Measurements from ENCODE around the gene ZCCHC4.

ZCCHC4 gene, protein sequence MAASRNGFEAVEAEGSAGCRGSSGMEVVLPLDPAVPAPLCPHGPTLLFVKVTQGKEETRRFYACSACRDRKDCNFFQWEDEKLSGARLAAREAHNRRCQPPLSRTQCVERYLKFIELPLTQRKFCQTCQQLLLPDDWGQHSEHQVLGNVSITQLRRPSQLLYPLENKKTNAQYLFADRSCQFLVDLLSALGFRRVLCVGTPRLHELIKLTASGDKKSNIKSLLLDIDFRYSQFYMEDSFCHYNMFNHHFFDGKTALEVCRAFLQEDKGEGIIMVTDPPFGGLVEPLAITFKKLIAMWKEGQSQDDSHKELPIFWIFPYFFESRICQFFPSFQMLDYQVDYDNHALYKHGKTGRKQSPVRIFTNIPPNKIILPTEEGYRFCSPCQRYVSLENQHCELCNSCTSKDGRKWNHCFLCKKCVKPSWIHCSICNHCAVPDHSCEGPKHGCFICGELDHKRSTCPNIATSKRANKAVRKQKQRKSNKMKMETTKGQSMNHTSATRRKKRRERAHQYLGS
- long read RNA-seq, transcript ZCCHC4-201 (13 exons, 2,785 nt), result major isoform, 47 of 96 reads
- long read RNA-seq, partial matches to known transcripts, result 32 of 96 reads
- long read RNA-seq, other reads (novel, unspliced or antisense), result 16 of 96 reads

- Histone ChIP-seq H3K27me3 (ENCODE audit: insufficient read depth, poor library complexity, severe bottlenecking) (no peaks in the 10 kb centered on the region), H3K27ac (replicated peaks) (peak within 1 kb of the TSS; percentile 79), H3K4me3 (replicated peaks; ENCODE audit: insufficient read depth, low read length) (peak within 1 kb of the TSS; percentile 90)
- peak; percentile 83 to 87 for DNase-seq (ENCODE audit: low read depth in 1 of 2, low spot score in 1 of 2)
- TF ChIP-seq GABPA (IDR thresholded peaks at IDR 0.05; ENCODE audit: low read depth) (no peak), SPI1 (IDR thresholded peaks at IDR 0.05; ENCODE audit: borderline replicate concordance, low read depth) (no peak), POLR2AphosphoS5 (IDR thresholded peaks at IDR 0.05; ENCODE audit: low read depth) (peak; percentile 85), CTCF (IDR thresholded peaks at IDR 0.05; ENCODE audit: insufficient read depth, low read length) (peak; percentile 86)
- TF ChIP-seq, protein P1, sequence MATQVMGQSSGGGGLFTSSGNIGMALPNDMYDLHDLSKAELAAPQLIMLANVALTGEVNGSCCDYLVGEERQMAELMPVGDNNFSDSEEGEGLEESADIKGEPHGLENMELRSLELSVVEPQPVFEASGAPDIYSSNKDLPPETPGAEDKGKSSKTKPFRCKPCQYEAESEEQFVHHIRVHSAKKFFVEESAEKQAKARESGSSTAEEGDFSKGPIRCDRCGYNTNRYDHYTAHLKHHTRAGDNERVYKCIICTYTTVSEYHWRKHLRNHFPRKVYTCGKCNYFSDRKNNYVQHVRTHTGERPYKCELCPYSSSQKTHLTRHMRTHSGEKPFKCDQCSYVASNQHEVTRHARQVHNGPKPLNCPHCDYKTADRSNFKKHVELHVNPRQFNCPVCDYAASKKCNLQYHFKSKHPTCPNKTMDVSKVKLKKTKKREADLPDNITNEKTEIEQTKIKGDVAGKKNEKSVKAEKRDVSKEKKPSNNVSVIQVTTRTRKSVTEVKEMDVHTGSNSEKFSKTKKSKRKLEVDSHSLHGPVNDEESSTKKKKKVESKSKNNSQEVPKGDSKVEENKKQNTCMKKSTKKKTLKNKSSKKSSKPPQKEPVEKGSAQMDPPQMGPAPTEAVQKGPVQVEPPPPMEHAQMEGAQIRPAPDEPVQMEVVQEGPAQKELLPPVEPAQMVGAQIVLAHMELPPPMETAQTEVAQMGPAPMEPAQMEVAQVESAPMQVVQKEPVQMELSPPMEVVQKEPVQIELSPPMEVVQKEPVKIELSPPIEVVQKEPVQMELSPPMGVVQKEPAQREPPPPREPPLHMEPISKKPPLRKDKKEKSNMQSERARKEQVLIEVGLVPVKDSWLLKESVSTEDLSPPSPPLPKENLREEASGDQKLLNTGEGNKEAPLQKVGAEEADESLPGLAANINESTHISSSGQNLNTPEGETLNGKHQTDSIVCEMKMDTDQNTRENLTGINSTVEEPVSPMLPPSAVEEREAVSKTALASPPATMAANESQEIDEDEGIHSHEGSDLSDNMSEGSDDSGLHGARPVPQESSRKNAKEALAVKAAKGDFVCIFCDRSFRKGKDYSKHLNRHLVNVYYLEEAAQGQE (IDR thresholded peaks at IDR 0.05; ENCODE audit: insufficient replicate concordance, low read depth), result peak; percentile 62
These were observed at the start of gene ZCCHC4 for GRCh38 chr4:25312496-25313200. TSS of gene ZCCHC4 (plus strand) at chr4:25312774. CDS start at chr4:25312810, 36 bp downstream.

- H3K4me3 ChIP-seq (replicated peaks; ENCODE audit: insufficient read depth, low read length), result no peak overlapping the region
- no peak for TF ChIP-seq SPI1 (IDR thresholded peaks at IDR 0.05; ENCODE audit: borderline replicate concordance, low read depth)
- TF ChIP-seq POLR2AphosphoS5 (IDR thresholded peaks at IDR 0.05; ENCODE audit: low read depth), result no peak
- no peak for TF ChIP-seq GABPA (IDR thresholded peaks at IDR 0.05; ENCODE audit: low read depth)
- TF ChIP-seq, protein P1 (IDR thresholded peaks at IDR 0.05; ENCODE audit: insufficient replicate concordance, low read depth), result no peak
- TF ChIP-seq CTCF (IDR thresholded peaks at IDR 0.05; ENCODE audit: insufficient read depth, low read length), result no peak
- no peaks in the 10 kb centered on the region for H3K27me3 ChIP-seq (ENCODE audit: insufficient read depth, poor library complexity, severe bottlenecking)
- H3K27ac ChIP-seq (replicated peaks), result no peak overlapping the region
- DNase-seq (ENCODE audit: low read depth in 1 of 2, low spot score in 1 of 2), result no peak
These were observed 40.7 kb upstream of the ZCCHC4 start for GRCh38 chr4:25271866-25272265.

GRCh38 chr4:25280210-25280609 lies 32.4 kb upstream of the ZCCHC4 start:
- DNase-seq (ENCODE audit: low read depth in 1 of 2, low spot score in 1 of 2), result no peak
- H3K27ac ChIP-seq (replicated peaks), result no peak overlapping the region
- TF ChIP-seq, protein P1 (IDR thresholded peaks at IDR 0.05; ENCODE audit: insufficient replicate concordance, low read depth), result no peak
- TF ChIP-seq GABPA (IDR thresholded peaks at IDR 0.05; ENCODE audit: low read depth) (no peak), CTCF (IDR thresholded peaks at IDR 0.05; ENCODE audit: insufficient read depth, low read length) (no peak), POLR2AphosphoS5 (IDR thresholded peaks at IDR 0.05; ENCODE audit: low read depth) (no peak), SPI1 (IDR thresholded peaks at IDR 0.05; ENCODE audit: borderline replicate concordance, low read depth) (no peak)
- no peaks in the 10 kb centered on the region for H3K27me3 ChIP-seq (ENCODE audit: insufficient read depth, poor library complexity, severe bottlenecking)
- H3K4me3 ChIP-seq (replicated peaks; ENCODE audit: insufficient read depth, low read length), result no peak overlapping the region

All from HL-60 (cell line).